Smooth muscle cell (in vitro differentiated cells): ENCODE data around the gene PIK3C2G. TPM values are rescaled to one million over a fixed set of nuclear protein-coding genes. Genes with fewer than 3 reads are reported as not detected.

Source experiments
- DNase-seq: peaks from one replicate; lab custom pipeline; 2025; ENCODE audit not compliant: unreplicated experiment; lab: John Stamatoyannopoulos, UW
- H2AFZ ChIP-seq: fragments of 200-600 bp; sonication (generic); 2 replicates; pipeline ENCODE4 v1.6.0; 2016; ENCODE audit warnings: antibody characterized with exemption, low read depth, mild to moderate bottlenecking
- H3F3A ChIP-seq: fragments of 200-600 bp; sonication (generic); 2 replicates; pipeline ENCODE4 v1.6.0; 2017; ENCODE audit warnings: antibody characterized with exemption, low read depth
- H3K27ac ChIP-seq: fragments of 200-600 bp; sonication (generic); 2 replicates; pipeline ENCODE4 v1.5.1; 2016; ENCODE audit warnings: low read depth, mild to moderate bottlenecking
- H3K27me3 ChIP-seq: fragments of 200-600 bp; sonication (generic); 2 replicates; pipeline ENCODE4 v1.6.1; 2016; ENCODE audit warnings: low read depth, mild to moderate bottlenecking
- H3K36me3 ChIP-seq: fragments of 200-600 bp; sonication (generic); 2 replicates; pipeline ENCODE4 v1.5.1; 2016; ENCODE audit warnings: low read depth
- H3K4me1 ChIP-seq: fragments of 200-600 bp; sonication (generic); 2 replicates; pipeline ENCODE4 v1.5.1; 2016; ENCODE audit warnings: low read depth
- H3K4me2 ChIP-seq: fragments of 200-600 bp; sonication (generic); 2 replicates; pipeline ENCODE4 v1.6.0; 2016; ENCODE audit warnings: mild to moderate bottlenecking
- H3K4me3 ChIP-seq: fragments of 200-600 bp; sonication (generic); 2 replicates; pipeline ENCODE4 v1.5.1; 2016; ENCODE audit warnings: mild to moderate bottlenecking
- H3K79me2 ChIP-seq: fragments of 200-600 bp; sonication (generic); 2 replicates; pipeline ENCODE4 v1.6.0; 2016; ENCODE audit warnings: low read depth, mild to moderate bottlenecking
- H3K9ac ChIP-seq: fragments of 200-600 bp; sonication (generic); 2 replicates; pipeline ENCODE4 v1.6.0; 2016; ENCODE audit warnings: low read depth
- H3K9me3 ChIP-seq: fragments of 200-600 bp; sonication (generic); replicated peaks from 2 replicates; pipeline ENCODE4 v1.5.1; 2016; ENCODE audit warnings: low read depth
- H4K20me1 ChIP-seq: fragments of 200-600 bp; sonication (generic); 2 replicates; pipeline ENCODE4 v1.6.0; 2016; ENCODE audit warnings: low read depth
- WGBS: methylation state at CpG from one replicate; pipeline ENCODE4 v1.1.7; 2016; ENCODE audit warnings: low lambda C conversion rate; 5-methylcytosine and 5-hydroxymethylcytosine counted together
- polyA plus RNA-seq: library from polyadenylated mRNA; unstranded; fragments of >200 nt; fragmentation: Nextera tagmentation; extraction: Ambion mirVana; gene quantifications from 2 replicates; pipeline ENCODE4 v1.2.1, GENCODE V29; 2016
- total RNA-seq: library from RNA; depleted of rRNA; stranded (reverse); fragments of >200 nt; gene quantifications from 2 replicates; pipeline ENCODE4 v1.2.3, GENCODE V29; 2014
- TF ChIP-seq, protein P1 (sequence below): fragments of 200-600 bp; sonication (generic); IDR thresholded peaks from 2 replicates; pipeline ENCODE4 v1.5.1; 2017; ENCODE audit warnings: borderline replicate concordance, mild to moderate bottlenecking, antibody characterized with exemption; ENCODE audit not compliant: insufficient read depth, poor library complexity, severe bottlenecking

Gene PIK3C2G
- total and polyA plus RNA-seq, 2 experiments from 2014 or later, result 0.63 TPM; not detected in 1

DNA sequence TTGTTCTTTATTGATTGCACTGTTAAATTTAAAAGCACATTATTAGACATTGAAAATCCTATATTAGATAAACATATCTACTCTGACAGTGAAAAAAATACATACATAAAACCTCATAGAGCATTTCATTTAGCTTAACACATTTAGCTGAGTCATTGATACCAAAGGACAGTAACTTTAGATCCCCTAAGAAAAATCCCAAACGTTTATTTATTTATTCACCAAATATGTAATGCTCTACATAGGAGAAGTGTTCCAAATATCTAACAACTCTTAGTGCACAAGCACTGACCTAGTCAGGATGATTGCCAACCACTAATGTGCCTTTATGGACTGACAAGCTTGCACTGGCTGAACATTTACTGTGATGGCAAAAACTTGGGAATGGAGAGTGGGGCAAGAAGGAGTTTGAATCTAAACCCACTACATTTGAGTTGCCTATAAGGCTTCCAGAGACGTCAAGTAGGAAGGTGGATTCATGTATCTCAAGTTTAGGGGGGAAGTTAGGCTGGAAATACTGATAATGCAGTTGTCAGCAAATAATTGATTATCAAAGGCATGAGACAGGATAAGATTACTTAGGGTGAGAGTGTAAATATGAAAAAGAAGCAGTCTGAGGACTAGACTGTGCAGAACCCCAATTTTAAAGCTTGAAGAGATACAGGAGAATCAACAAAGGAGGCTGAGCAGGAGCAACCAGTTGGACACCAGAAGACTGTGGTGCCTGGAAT, 320.1 kb downstream of the PIK3C2G start:
- Histone ChIP-seq H3K27ac (peak overlapping the region; percentile 40), H3F3A (no peaks in the 10 kb centered on the region), H3K4me2 (no peak overlapping the region), H2AFZ (no peak overlapping the region), H3K27me3 (no peaks in the 10 kb centered on the region), H3K4me3 (no peak overlapping the region), H3K4me1 (no peaks in the 10 kb centered on the region), H3K36me3 (no peaks in the 10 kb centered on the region), H3K9me3 (no peaks in the 10 kb centered on the region), H4K20me1 (no peaks in the 10 kb centered on the region), H3K79me2 (no peaks in the 10 kb centered on the region), H3K9ac (no peak overlapping the region)
- WGBS, result 86% methylated on average over 2 of the region's 2 CpGs
- TF ChIP-seq, protein P1, sequence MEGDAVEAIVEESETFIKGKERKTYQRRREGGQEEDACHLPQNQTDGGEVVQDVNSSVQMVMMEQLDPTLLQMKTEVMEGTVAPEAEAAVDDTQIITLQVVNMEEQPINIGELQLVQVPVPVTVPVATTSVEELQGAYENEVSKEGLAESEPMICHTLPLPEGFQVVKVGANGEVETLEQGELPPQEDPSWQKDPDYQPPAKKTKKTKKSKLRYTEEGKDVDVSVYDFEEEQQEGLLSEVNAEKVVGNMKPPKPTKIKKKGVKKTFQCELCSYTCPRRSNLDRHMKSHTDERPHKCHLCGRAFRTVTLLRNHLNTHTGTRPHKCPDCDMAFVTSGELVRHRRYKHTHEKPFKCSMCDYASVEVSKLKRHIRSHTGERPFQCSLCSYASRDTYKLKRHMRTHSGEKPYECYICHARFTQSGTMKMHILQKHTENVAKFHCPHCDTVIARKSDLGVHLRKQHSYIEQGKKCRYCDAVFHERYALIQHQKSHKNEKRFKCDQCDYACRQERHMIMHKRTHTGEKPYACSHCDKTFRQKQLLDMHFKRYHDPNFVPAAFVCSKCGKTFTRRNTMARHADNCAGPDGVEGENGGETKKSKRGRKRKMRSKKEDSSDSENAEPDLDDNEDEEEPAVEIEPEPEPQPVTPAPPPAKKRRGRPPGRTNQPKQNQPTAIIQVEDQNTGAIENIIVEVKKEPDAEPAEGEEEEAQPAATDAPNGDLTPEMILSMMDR, result no peak
- no peak for DNase-seq

DNA sequence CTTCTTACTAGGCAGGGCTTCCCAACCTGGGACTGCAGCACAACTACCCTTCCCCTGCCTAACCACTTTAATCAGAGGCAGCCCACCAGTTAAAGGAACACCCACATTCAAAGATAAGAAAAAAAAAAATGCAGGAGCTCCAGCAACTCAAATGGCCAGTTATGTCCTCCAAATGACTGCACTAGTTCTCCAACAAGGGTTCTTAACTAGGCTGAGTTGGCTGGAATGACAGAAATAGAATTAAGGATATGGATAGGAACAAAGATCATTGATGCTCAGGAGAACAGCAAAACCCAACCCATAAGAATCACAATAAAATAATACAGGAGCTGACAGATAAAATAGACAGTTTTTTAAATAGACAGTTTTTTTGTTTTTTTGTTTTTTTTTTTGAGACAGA, 322.3 kb downstream of the PIK3C2G start:
- no peaks in the 10 kb centered on the region for H3F3A ChIP-seq
- no peak overlapping the region for H3K27ac ChIP-seq
- no peak for DNase-seq
- TF ChIP-seq, protein P1, result no peak
- no peak overlapping the region for H3K9ac ChIP-seq
- no peak overlapping the region for H2AFZ ChIP-seq
- H4K20me1 ChIP-seq, result no peaks in the 10 kb centered on the region
- no peak overlapping the region for H3K4me2 ChIP-seq
- no peak overlapping the region for H3K4me3 ChIP-seq
- H3K4me1 ChIP-seq, result no peaks in the 10 kb centered on the region
- H3K27me3 ChIP-seq, result no peaks in the 10 kb centered on the region
- no peaks in the 10 kb centered on the region for H3K9me3 ChIP-seq
- H3K79me2 ChIP-seq, result no peaks in the 10 kb centered on the region
- no peaks in the 10 kb centered on the region for H3K36me3 ChIP-seq

DNA sequence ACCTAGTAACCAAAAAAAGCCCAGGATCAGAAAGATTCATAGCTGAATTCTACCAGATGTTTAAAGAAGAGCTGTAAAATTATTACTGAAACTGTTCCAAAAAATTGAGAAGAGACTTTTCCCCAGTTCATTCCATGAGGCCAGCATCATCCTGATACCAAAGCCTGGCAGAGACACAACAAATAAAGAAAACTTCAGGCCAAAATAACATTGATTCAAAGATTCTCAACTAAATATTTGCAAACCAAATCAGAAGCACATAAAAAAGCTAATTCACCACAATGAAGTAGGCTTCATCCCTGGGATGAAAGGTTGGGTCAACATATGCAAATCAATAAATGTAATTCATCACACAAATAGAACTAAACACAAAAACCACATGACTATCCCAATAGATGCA, 325.3 kb downstream of the PIK3C2G start:
- TF ChIP-seq, protein P1, result no peak
- Histone ChIP-seq H3K4me2 (no peak overlapping the region), H3K27ac (no peak overlapping the region), H3K4me3 (no peak overlapping the region), H3K27me3 (no peaks in the 10 kb centered on the region), H4K20me1 (no peaks in the 10 kb centered on the region), H3F3A (no peaks in the 10 kb centered on the region), H3K9ac (no peak overlapping the region), H3K36me3 (no peaks in the 10 kb centered on the region), H3K4me1 (no peaks in the 10 kb centered on the region), H3K79me2 (no peaks in the 10 kb centered on the region), H2AFZ (no peak overlapping the region), H3K9me3 (no peaks in the 10 kb centered on the region)
- DNase-seq, result no peak

DNA sequence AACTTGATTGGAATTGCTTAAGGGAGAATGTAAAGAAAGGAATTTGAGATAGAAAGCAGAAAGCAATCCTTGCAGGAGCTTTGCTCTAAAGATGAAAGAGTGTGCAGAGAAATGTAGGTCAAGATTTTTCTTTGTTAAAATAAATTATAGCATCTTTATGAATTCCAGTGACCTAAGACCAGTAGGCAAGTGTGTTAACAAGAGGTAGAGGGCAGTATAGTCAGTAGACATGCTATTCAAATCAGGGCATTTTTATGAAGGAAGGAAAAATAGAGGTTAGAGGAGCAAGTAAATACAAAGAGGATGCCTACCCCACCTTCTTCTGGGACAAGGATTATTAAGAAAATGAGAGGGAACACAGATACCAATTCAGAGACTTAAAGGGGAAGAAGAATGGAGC, 328.0 kb downstream of the PIK3C2G start:
- H3K79me2 ChIP-seq, result no peaks in the 10 kb centered on the region
- TF ChIP-seq, protein P1, result no peak
- H3F3A ChIP-seq, result no peaks in the 10 kb centered on the region
- H2AFZ ChIP-seq, result no peak overlapping the region
- DNase-seq, result no peak
- H3K9ac ChIP-seq, result no peak overlapping the region
- H3K4me2 ChIP-seq, result no peak overlapping the region
- H3K4me3 ChIP-seq, result no peak overlapping the region
- H3K27me3 ChIP-seq, result no peaks in the 10 kb centered on the region
- H3K9me3 ChIP-seq, result no peaks in the 10 kb centered on the region
- no peaks in the 10 kb centered on the region for H3K4me1 ChIP-seq
- no peaks in the 10 kb centered on the region for H3K36me3 ChIP-seq
- H3K27ac ChIP-seq, result no peak overlapping the region
- no peaks in the 10 kb centered on the region for H4K20me1 ChIP-seq
